Measurements from ENCODE around the gene NKD1. TPM values are rescaled to one million over a fixed set of nuclear protein-coding genes. Genes with fewer than 3 reads are reported as not detected.

Gene NKD1
- total RNA-seq, 2 donors from 2014 or later, result 2.3 TPM

DNA sequence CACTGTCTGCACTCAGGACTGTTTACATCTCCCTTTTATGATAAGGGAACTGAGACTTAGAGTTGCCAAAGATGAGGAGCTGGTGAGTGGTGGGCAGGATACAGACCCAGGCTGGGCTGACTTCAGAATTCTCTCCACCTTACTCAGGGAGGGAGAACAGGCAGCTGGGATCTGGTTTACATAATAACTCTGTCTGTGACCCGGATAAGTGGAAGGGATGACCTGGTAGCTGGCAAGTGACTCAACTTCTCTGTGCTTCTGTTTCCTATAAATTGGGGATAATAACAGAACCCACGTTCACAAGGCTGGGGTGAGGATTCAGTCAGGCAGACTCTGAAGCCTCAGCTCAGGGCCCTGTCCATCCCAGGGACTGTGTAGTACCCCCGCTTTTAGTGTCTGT is 130.3 kb downstream of the NKD1 start:
- H3K27me3 ChIP-seq, result no peaks in the 10 kb centered on the region
- no peak for DNase-seq
- no peaks in the 10 kb centered on the region for H3K36me3 ChIP-seq
- H3K4me1 ChIP-seq, result no peaks in the 10 kb centered on the region
- H3K4me3 ChIP-seq, result no peak overlapping the region
- TF ChIP-seq, protein P1, sequence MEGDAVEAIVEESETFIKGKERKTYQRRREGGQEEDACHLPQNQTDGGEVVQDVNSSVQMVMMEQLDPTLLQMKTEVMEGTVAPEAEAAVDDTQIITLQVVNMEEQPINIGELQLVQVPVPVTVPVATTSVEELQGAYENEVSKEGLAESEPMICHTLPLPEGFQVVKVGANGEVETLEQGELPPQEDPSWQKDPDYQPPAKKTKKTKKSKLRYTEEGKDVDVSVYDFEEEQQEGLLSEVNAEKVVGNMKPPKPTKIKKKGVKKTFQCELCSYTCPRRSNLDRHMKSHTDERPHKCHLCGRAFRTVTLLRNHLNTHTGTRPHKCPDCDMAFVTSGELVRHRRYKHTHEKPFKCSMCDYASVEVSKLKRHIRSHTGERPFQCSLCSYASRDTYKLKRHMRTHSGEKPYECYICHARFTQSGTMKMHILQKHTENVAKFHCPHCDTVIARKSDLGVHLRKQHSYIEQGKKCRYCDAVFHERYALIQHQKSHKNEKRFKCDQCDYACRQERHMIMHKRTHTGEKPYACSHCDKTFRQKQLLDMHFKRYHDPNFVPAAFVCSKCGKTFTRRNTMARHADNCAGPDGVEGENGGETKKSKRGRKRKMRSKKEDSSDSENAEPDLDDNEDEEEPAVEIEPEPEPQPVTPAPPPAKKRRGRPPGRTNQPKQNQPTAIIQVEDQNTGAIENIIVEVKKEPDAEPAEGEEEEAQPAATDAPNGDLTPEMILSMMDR (IDR thresholded peaks at IDR 0.05), result no peak
- no peak overlapping the region for H3K27ac ChIP-seq
- no peak overlapping the region for H3K9ac ChIP-seq (ENCODE audit: low read depth in 2 of 2, low read length in 2 of 2)
- no peaks in the 10 kb centered on the region for H3K9me3 ChIP-seq
- intact Hi-C loops (cut with DNase I), result no loop called here

DNA sequence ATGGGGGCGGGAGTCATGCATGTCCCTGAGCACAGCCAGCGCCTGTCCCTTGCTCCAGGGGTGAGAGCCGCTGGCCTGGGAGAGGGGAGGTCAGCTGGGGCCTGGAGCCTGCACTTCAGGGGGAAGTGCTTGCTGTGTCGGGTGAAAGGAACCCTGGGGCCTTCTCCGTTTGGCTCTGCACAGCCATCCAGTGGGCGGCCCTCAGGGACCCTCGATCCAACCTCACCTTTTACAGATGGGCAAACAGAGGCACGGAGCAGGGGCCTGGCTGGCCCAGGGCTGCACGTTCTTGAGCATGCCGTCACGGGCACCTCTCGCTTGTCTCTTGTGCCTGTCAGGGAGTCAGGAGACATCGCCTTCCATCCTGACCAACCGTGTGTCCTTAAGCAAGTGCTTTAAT is 131.1 kb downstream of the NKD1 start:
- TF ChIP-seq, protein P1 (IDR thresholded peaks at IDR 0.05), result no peak
- DNase-seq, result no peak
- Histone ChIP-seq H3K27me3 (no peaks in the 10 kb centered on the region), H3K9ac (ENCODE audit: low read depth in 2 of 2, low read length in 2 of 2) (no peak overlapping the region), H3K4me1 (no peaks in the 10 kb centered on the region), H3K9me3 (no peaks in the 10 kb centered on the region), H3K27ac (no peak overlapping the region), H3K4me3 (no peak overlapping the region), H3K36me3 (no peaks in the 10 kb centered on the region)
- intact Hi-C loops (cut with DNase I), result no loop called here

- H3K36me3 ChIP-seq, result no peaks in the 10 kb centered on the region
- H3K27ac ChIP-seq, result peak overlapping the region; percentile 56
- TF ChIP-seq, protein P1 (IDR thresholded peaks at IDR 0.05), result no peak
- intact Hi-C loops (cut with DNase I), result no loop called here
- H3K9ac ChIP-seq (ENCODE audit: low read depth in 2 of 2, low read length in 2 of 2), result peak overlapping the region in 1 of 2 donors; percentile 43
- no peak for DNase-seq
- peak overlapping the region; percentile 28 for H3K4me3 ChIP-seq
- no peaks in the 10 kb centered on the region for H3K9me3 ChIP-seq
- H3K27me3 ChIP-seq, result no peaks in the 10 kb centered on the region
- H3K4me1 ChIP-seq, result no peaks in the 10 kb centered on the region
Measured at GRCh38 chr16:50679676-50680555, 131.7 kb downstream of the NKD1 start.

DNA sequence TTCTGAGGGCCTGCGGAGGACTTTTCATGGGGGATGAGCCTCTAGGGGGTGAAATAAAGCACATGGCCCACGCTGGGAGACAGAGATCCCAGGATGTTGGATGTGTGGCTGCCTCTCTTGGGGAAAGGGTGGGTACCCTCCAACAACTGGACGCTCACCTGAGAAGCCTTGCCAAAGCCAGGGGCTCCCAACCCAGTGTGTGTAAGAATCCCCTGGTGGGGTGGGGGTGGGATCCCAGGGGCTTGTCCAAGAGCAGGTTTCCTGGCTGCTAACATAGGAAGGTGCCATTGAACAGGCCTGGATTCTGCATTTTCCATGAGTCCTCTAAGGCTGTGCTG is 132.3 kb downstream of the NKD1 start:
- peak overlapping the region in 1 of 2 donors; percentile 43 for H3K9ac ChIP-seq (ENCODE audit: low read depth in 2 of 2, low read length in 2 of 2)
- intact Hi-C loops (cut with DNase I), result no loop called here
- peak overlapping the region; percentile 28 for H3K4me3 ChIP-seq
- H3K36me3 ChIP-seq, result no peaks in the 10 kb centered on the region
- no peaks in the 10 kb centered on the region for H3K27me3 ChIP-seq
- H3K27ac ChIP-seq, result peak overlapping the region; percentile 56
- TF ChIP-seq, protein P1 (IDR thresholded peaks at IDR 0.05), result no peak
- no peak for DNase-seq
- H3K9me3 ChIP-seq, result no peaks in the 10 kb centered on the region
- H3K4me1 ChIP-seq, result no peaks in the 10 kb centered on the region

- H3K36me3 ChIP-seq, result no peaks in the 10 kb centered on the region
- no peaks in the 10 kb centered on the region for H3K4me1 ChIP-seq
- TF ChIP-seq, protein P1 (IDR thresholded peaks at IDR 0.05), result no peak
- peak; percentile 46 for DNase-seq
- H3K4me3 ChIP-seq, result peak within 1 kb of the TSS; percentile 28
- intact Hi-C loops (cut with DNase I), result no loop called here
- no peaks in the 10 kb centered on the region for H3K27me3 ChIP-seq
- peak within 1 kb of the TSS; percentile 32 to 43 for H3K9ac ChIP-seq (ENCODE audit: low read depth in 2 of 2, low read length in 2 of 2)
- H3K27ac ChIP-seq, result peak within 1 kb of the TSS; percentile 56
- no peaks in the 10 kb centered on the region for H3K9me3 ChIP-seq
Measured at GRCh38 chr16:50681021-50681885, 133.1 kb downstream of the NKD1 start, which contains the start of gene SNX20. Gene SNX20, minus strand, starts transcription at chr16:50681312. Its CDS starts 3,786 bp downstream, at chr16:50677526.

Measured in colonic mucosa (tissue), 4 donors.